HCT116 (cell line): ENCODE results near the gene INTS1. TPM values are rescaled to one million over a fixed set of nuclear protein-coding genes. Genes with fewer than 3 reads are reported as not detected.

ENCODE experiments used
- ATAC-seq: fragments of 200-7000 bp; cut with Tn5 transposase; 2 replicates; pipeline ENCODE4 v1.9.1; 2020; ENCODE audit warnings: mild to moderate bottlenecking, moderate library complexity
- BruUV-seq: library from RNA; stranded (reverse); fragments of 400-500 nt; replicated peaks from 2 replicates; lab custom pipeline; 2021; lab: Mats Ljungman, UMichigan
- CTCF ChIA-PET: fragments of 300-600 bp; sonication (Branson Sonifier 250); formaldehyde crosslinking; loops from one replicate; lab custom pipeline; 2021; ENCODE audit warnings: antibody characterized with exemption; lab: Charles Lee
- POLR2A ChIA-PET: fragments of 300-600, 350-600 bp; sonication (Branson Sonifier 250); formaldehyde crosslinking; loops from one replicate; lab custom pipeline; 2021; ENCODE audit warnings: antibody characterized with exemption; lab: Charles Lee
- RAD21 ChIA-PET, 2 experiments: fragments of 300-600 bp; sonication (Branson Sonifier 250); formaldehyde crosslinking; loops; one replicate each; lab custom pipeline; 2023; ENCODE audit warnings: low total read pairs in 2 of 2; ENCODE audit not compliant: uncharacterized antibody in 2 of 2, unreplicated experiment in 2 of 2, low non-redundant PET in 1 of 2; lab: Charles Lee
- DNase-seq: peaks from one replicate; pipeline ENCODE4 v3.0.0-alpha.2; 2010; ENCODE audit warnings: low read depth, low spot score
- H2AFZ ChIP-seq: fragments of 200-600 bp; shearing (Covaris generic), sonication (generic); 2 replicates; pipeline ENCODE4 v1.6.1; 2017; ENCODE audit warnings: low read depth, mixed run types, mixed read lengths, antibody characterized with exemption, low read length; ENCODE audit not compliant: poor library complexity, severe bottlenecking
- H3K27ac ChIP-seq: 2 replicates; pipeline ENCODE4 v1.5.1; 2012; ENCODE audit warnings: low read depth, low read length
- H3K27me3 ChIP-seq: fragments of 200-600 bp; sonication (generic); 2 replicates; pipeline ENCODE4 v1.6.1; 2016; ENCODE audit warnings: mixed run types, low read length, mixed read lengths; ENCODE audit not compliant: insufficient read depth
- H3K36me3 ChIP-seq, 2 experiments: fragments of 200-500 bp in 1 of 2; fragments of 200-600 bp in 1 of 2; sonication (Bioruptor generic) in 1 of 2; sonication (generic) in 1 of 2; 2 replicates each; pipeline versions ENCODE4 v1.5.1 to v1.6.1; 2014 to 2016; ENCODE audit warnings: low read length in 2 of 2, inconsistent platforms in 1 of 2, mixed read lengths in 1 of 2, mixed run types in 1 of 2; ENCODE audit not compliant: insufficient read depth in 2 of 2, control insufficient read depth in 1 of 2
- H3K4me1 ChIP-seq, 2 experiments: fragments of 200-600 bp in 1 of 2; sonication (generic) in 1 of 2; 2 replicates each; pipeline versions ENCODE4 v1.5.1 to v1.6.1; 2012 to 2017; ENCODE audit warnings: low read length in 2 of 2, inconsistent platforms in 1 of 2, mild to moderate bottlenecking in 1 of 2, mixed read lengths in 1 of 2, mixed run types in 1 of 2, moderate library complexity in 1 of 2; ENCODE audit not compliant: insufficient read depth in 2 of 2, control insufficient read depth in 1 of 2
- H3K4me2 ChIP-seq: fragments of 200-600 bp; sonication (generic); 2 replicates; pipeline ENCODE4 v1.6.1; 2017; ENCODE audit warnings: mixed run types, low read length, mixed read lengths
- H3K4me3 ChIP-seq, 2 experiments: fragments of 200-600 bp in 1 of 2; sonication (generic) in 1 of 2; replicated peaks in 1 of 2; 2 replicates each; pipeline ENCODE4 v1.5.1; 2011 to 2016; ENCODE audit warnings: low read length in 2 of 2, control low read depth in 1 of 2, low read depth in 1 of 2, mild to moderate bottlenecking in 1 of 2, mixed read lengths in 1 of 2, mixed run types in 1 of 2
- H3K79me2 ChIP-seq: fragments of 200-600 bp; sonication (generic); 2 replicates; pipeline ENCODE4 v1.6.1; 2017; ENCODE audit warnings: mild to moderate bottlenecking, mixed run types, low read length, moderate library complexity, mixed read lengths; ENCODE audit not compliant: insufficient read depth
- H3K9ac ChIP-seq: fragments of 200-600 bp; sonication (generic); 2 replicates; pipeline ENCODE4 v1.6.1; 2016; ENCODE audit warnings: low read length, mixed read lengths
- H3K9me2 ChIP-seq: fragments of 200-600 bp; sonication (generic), shearing (Covaris generic); 2 replicates; pipeline ENCODE4 v1.6.1; 2017; ENCODE audit warnings: mixed run types, mild to moderate bottlenecking, moderate library complexity; ENCODE audit not compliant: insufficient read depth
- H3K9me3 ChIP-seq, 2 experiments: fragments of 200-500 bp in 1 of 2; fragments of 200-600 bp in 1 of 2; sonication (Bioruptor generic) in 1 of 2; sonication (generic) in 1 of 2; 2 replicates each; pipeline ENCODE4 v1.6.1; 2014 to 2017; ENCODE audit warnings: low read length in 2 of 2, mixed read lengths in 2 of 2, inconsistent platforms in 1 of 2, low read depth in 1 of 2, mild to moderate bottlenecking in 1 of 2, mixed run types in 1 of 2, moderate library complexity in 1 of 2; ENCODE audit not compliant: control insufficient read depth in 1 of 2, insufficient read depth in 1 of 2
- H4K20me1 ChIP-seq: fragments of 200-600 bp; sonication (generic), shearing (Covaris generic); 2 replicates; pipeline ENCODE4 v1.6.1; 2017; ENCODE audit warnings: mixed run types, mild to moderate bottlenecking, moderate library complexity; ENCODE audit not compliant: insufficient read depth
- CEBPB ChIP-seq: IDR thresholded peaks from 2 replicates; pipeline ENCODE4 v1.6.1; 2012; ENCODE audit warnings: low read depth
- EZH2phosphoT487 ChIP-seq: fragments of 200-600 bp; IDR thresholded peaks from 2 replicates; pipeline ENCODE4 v1.6.1; 2018; ENCODE audit warnings: antibody characterized with exemption, borderline replicate concordance
- FOSL1 ChIP-seq: IDR thresholded peaks from 2 replicates; pipeline ENCODE4 v1.6.1; 2012; ENCODE audit warnings: low read depth
- JUND ChIP-seq: IDR thresholded peaks from 2 replicates; pipeline ENCODE4 v1.6.1; 2012
- POLR2AphosphoS5 ChIP-seq: IDR thresholded peaks from 2 replicates; pipeline ENCODE4 v1.6.1; 2011; ENCODE audit warnings: mild to moderate bottlenecking, low read depth, low read length, moderate library complexity
- RAD21 ChIP-seq: IDR thresholded peaks from 2 replicates; pipeline ENCODE4 v1.6.1; 2012; ENCODE audit warnings: low read depth, mild to moderate bottlenecking
- YY1 ChIP-seq: IDR thresholded peaks from 2 replicates; pipeline ENCODE4 v1.6.1; 2011; ENCODE audit warnings: low read length, low read depth, moderate library complexity, mild to moderate bottlenecking; ENCODE audit not compliant: insufficient replicate concordance; ENCODE audit errors: extremely low read depth
- ZFX ChIP-seq: fragments of 450-650 bp; IDR thresholded peaks from 2 replicates; pipeline ENCODE4 v1.6.1; 2017
- intact Hi-C: fragments of 100-400 bp; cut with micrococcal nuclease; formaldehyde crosslinking; loops from 2 replicates; pipeline ENCODE4 v1.10.0; 2022
- total RNA-seq: library from RNA; stranded (reverse); gene quantifications from one replicate; pipeline ENCODE4 v1.2.1, GENCODE V29; 2021; ENCODE audit not compliant: unreplicated experiment

Gene INTS1
- total RNA-seq, 1 experiment from 2014 or later, result 167 TPM

GRCh38 chr7:1496531-1497292, 7.5 kb downstream of the INTS1 start (continued):
- TF ChIP-seq RAD21, result no peak

GRCh38 chr7:1495564-1496242, 8.5 kb downstream of the INTS1 start:
- Histone ChIP-seq H3K9me2 (no peaks in the 10 kb centered on the region), H3K4me3 (no peak overlapping the region)
- BruUV-seq, result no TSS peak
- ATAC-seq, result no peak
- TF ChIP-seq YY1, result no peak
- TF ChIP-seq, all 23 proteins: peak for 0
- no peak overlapping the region for H3K4me2 ChIP-seq
- H3K9ac ChIP-seq, result no peak overlapping the region
- H3K36me3 ChIP-seq, result peaks cover 15 to 19% of the 10 kb centered on the region in 2 experiments; a peak in 3 of 4 replicates
- no peak overlapping the region for H3K27ac ChIP-seq
- H4K20me1 ChIP-seq, result no peaks in the 10 kb centered on the region
- H2AFZ ChIP-seq, result no peak overlapping the region
- H3K9me3 ChIP-seq, result no peaks in the 10 kb centered on the region
- no peak for DNase-seq
- ChIA-PET POLR2A (no interaction called here), CTCF (no interaction called here), RAD21 (no interaction called here)
- no peaks in the 10 kb centered on the region for H3K27me3 ChIP-seq
- H3K4me1 ChIP-seq, result no peaks in the 10 kb centered on the region
- intact Hi-C loops, result no loop called here
- H3K79me2 ChIP-seq, result peaks cover 5% of the 10 kb centered on the region; the same call in 1 of the 2 replicates

- no peak for ATAC-seq
- Histone ChIP-seq H3K27ac (no peak overlapping the region), H4K20me1 (no peaks in the 10 kb centered on the region), H3K79me2 (no peaks in the 10 kb centered on the region; the same call in 1 of the 2 replicates), H3K9ac (no peak overlapping the region), H3K27me3 (no peaks in the 10 kb centered on the region), H3K4me1 (no peaks in the 10 kb centered on the region), H3K9me3 (no peaks in the 10 kb centered on the region), H3K4me2 (no peak overlapping the region), H2AFZ (no peak overlapping the region), H3K36me3 (peaks cover 15 to 19% of the 10 kb centered on the region in 2 experiments; a peak in 3 of 4 replicates), H3K9me2 (no peaks in the 10 kb centered on the region), H3K4me3 (no peak overlapping the region)
- intact Hi-C loops, result no loop called here
- ChIA-PET CTCF (no interaction called here), RAD21 (no interaction called here), POLR2A (no interaction called here)
- DNase-seq, result no peak
- TF ChIP-seq EZH2phosphoT487 (no peak), JUND (no peak), FOSL1 (no peak), POLR2AphosphoS5 (no peak), ZFX (no peak), CEBPB (no peak)
- BruUV-seq, result no TSS peak
Measured at GRCh38 chr7:1494866-1495563, 9.2 kb downstream of the INTS1 start.
